Dermis lymphatic vessel endothelial cell (primary cell): ENCODE results near the gene CNNM2. TPM values are rescaled to one million over a fixed set of nuclear protein-coding genes. Genes with fewer than 3 reads are reported as not detected.

Source experiments
- total RNA-seq: library from RNA; depleted of rRNA; stranded (reverse); fragments of >200 nt; gene quantifications from 2 replicates; pipeline ENCODE4 v1.2.1, GENCODE V29; 2014

CNNM2 gene
- total RNA-seq, result 2.4 and 2.5 TPM in 2 replicates

GRCh38 chr10:102917962-102918816 is at the start of gene CNNM2:
Gene CNNM2, plus strand, starts transcription at chr10:102918294. Its CDS starts 187 bp downstream, at chr10:102918481.

GRCh38 chr10:102869258-102870198 is 48.6 kb upstream of the CNNM2 start, which contains the start of gene AS3MT:
Gene AS3MT, plus strand, starts transcription at chr10:102869470. Its CDS starts 123 bp downstream, at chr10:102869593.

Other genes with a start within 250 kb of the CNNM2 start
- gene ARL3, start 203.9 kb upstream of the CNNM2 start, total RNA-seq, result 3.8 and 5.3 TPM in 2 replicates
- gene SFXN2, start 203.7 kb upstream of the CNNM2 start, total RNA-seq, result 7.0 and 8.6 TPM in 2 replicates
- gene WBP1L, start 174.3 kb upstream of the CNNM2 start, total RNA-seq, result 61.9 and 63.0 TPM in 2 replicates
- not detected in 2 replicates for gene CYP17A1, start 80.9 kb upstream of the CNNM2 start, total RNA-seq
- gene BORCS7, start 64.0 kb upstream of the CNNM2 start, total RNA-seq, result 32.7 and 42.2 TPM in 2 replicates
- 0.43 and 0.54 TPM in 2 replicates for gene AS3MT, start 48.8 kb upstream of the CNNM2 start, total RNA-seq